22Rv1 (cell line): ENCODE measurements around the gene TRAPPC6A.

ENCODE experiments used
- H3K27ac ChIP-seq: fragments of 450-650 bp; 2 replicates; pipeline ENCODE4 v1.5.1; 2017
- CTCF ChIP-seq: fragments of 450-650 bp; IDR thresholded peaks from 2 replicates; pipeline ENCODE4 v1.5.1; 2017; ENCODE audit warnings: mild to moderate bottlenecking
- ZFX ChIP-seq: fragments of 450-650 bp; IDR thresholded peaks from 2 replicates; pipeline ENCODE4 v1.6.1; 2017; ENCODE audit warnings: antibody characterized with exemption, borderline replicate concordance

Gene TRAPPC6A

GRCh38 chr19:45175515-45176345, 2.3 kb downstream of the TRAPPC6A start:
- no peak overlapping the region for H3K27ac ChIP-seq
- TF ChIP-seq ZFX (no peak), CTCF (no peak)

DNA sequence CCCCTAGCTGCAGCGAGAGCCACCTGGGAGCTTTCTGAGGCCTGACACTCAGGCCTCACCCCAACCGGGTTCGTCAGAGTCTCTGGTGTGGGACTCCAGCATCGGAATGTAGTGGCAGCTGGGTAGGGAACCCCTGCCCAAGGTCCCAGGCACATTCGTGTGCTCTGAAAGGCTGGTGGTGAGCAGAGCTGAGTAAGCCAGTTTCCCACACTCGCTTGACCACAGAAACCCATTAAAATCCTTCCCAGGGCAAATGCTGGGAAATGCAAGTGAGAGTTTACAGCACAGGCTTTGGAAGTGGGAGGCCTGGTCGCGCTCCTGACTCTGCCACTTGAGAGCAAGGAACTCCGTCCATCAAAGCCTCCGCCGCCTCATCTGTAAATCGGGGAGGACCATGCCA, 4.2 kb downstream of the TRAPPC6A start:
- no peak for TF ChIP-seq ZFX
- TF ChIP-seq CTCF = no peak

GRCh38 chr19:45172611-45173208, 5.3 kb downstream of the TRAPPC6A start:
- no peak overlapping the region for H3K27ac ChIP-seq

More for the DNA sequence above, 4.2 kb downstream of the TRAPPC6A start:
- no peak overlapping the region for H3K27ac ChIP-seq

DNA sequence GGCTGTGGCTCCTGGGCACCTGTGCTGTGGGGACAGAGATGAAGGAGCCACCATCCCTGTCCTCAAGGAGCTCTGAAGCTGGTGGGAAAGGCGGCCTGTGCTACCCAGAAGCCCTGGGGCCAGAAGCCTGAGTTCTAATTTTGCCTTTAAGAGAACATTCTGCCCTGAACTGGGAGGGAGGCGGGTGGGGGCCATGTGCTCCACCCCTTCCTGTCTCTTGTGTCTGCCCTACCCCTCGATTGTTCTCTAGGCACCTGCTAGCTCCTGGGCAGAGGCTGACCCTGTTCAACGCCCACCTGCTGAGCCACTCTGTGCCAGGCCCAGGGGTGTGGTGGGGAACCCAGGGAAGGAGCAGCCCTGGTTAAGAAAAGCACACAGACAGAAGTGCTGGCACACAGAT, 5.9 kb downstream of the TRAPPC6A start:
- TF ChIP-seq ZFX (no peak), CTCF (no peak)

More at GRCh38 chr19:45172611-45173208, 5.3 kb downstream of the TRAPPC6A start:
- TF ChIP-seq CTCF = no peak
- no peak for TF ChIP-seq ZFX

GRCh38 chr19:45171211-45171623, 6.8 kb downstream of the TRAPPC6A start:
- TF ChIP-seq ZFX (no peak), CTCF (no peak)
- no peak overlapping the region for H3K27ac ChIP-seq

More for the DNA sequence above, 5.9 kb downstream of the TRAPPC6A start:
- no peak overlapping the region for H3K27ac ChIP-seq

DNA sequence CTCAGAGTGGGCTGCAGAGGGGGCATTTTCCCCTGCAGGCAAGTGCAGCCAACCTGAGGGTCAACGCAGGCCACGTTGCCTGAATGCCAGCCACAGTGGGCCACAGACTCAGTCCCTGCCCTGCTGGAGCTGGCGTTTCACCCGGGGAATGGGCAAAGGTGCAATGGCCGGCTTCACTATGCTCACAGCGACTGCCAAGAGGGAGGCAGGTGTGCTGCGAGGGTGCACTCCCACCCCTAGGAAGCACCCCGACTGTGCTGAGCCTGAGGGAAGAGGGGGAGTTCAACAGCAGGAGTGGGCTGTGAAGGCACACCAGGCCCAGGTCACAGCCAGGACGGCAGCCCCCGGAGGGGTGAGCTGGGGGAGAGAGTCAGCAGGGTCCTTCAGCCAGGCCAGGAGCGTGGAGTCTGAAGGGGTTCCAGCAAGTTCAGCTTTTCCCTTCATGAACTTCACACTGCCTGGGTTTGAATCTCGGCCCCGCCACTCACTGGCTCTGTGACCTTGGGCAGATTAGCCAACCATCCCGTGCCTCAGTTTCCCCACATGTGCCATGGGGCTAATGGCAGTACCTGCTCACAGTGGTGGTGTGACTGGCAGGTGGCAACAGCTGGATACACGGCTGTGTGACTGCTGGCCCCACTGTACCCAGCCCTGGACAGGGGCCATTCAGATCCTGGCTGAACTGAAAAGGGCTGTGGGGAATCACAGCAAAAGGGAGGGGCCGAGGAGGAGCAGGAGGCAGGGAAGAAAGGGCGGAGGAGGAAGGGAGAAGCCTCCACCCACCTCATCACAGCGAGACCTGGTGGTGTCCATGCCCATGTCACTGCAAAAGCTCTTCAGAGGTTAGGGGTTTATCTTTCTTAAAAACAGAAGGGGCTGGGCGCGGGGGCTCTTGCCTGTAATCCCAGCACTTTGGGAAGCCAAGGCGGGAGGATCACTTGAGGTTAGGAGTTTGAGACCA, 7.6 kb downstream of the TRAPPC6A start:
- TF ChIP-seq CTCF = no peak

More for the DNA sequence above, 7.6 kb downstream of the TRAPPC6A start:
- H3K27ac ChIP-seq = no peak overlapping the region
